OCI-LY3 (cell line): ENCODE measurements around the gene PTN.

Experiments used
- H2AFZ ChIP-seq: fragments of 200-600, 300-600 bp; shearing (Covaris generic); 2 replicates; pipeline ENCODE4 v1.6.0; 2014; ENCODE audit warnings: antibody characterized with exemption, low read depth, low read length
- H3K27ac ChIP-seq: fragments of 200-600, 300-600 bp; sonication (generic); 2 replicates; pipeline ENCODE4 v1.5.1; 2014; ENCODE audit warnings: mild to moderate bottlenecking, low read length, moderate library complexity, mixed read lengths
- H3K27me3 ChIP-seq: fragments of 200-600, 300-600 bp; sonication (generic); 2 replicates; pipeline ENCODE4 v1.6.1; 2014; ENCODE audit warnings: low read depth, low read length, mixed read lengths
- H3K36me3 ChIP-seq: fragments of 200-600, 300-600 bp; sonication (generic); replicated peaks from 2 replicates; pipeline ENCODE3; 2014; ENCODE audit warnings: low read depth, low read length, mixed read lengths
- H3K4me1 ChIP-seq: fragments of 300-600, 200-600 bp; sonication (generic); 2 replicates; pipeline ENCODE4 v1.6.1; 2014; ENCODE audit warnings: low read length, mixed read lengths
- H3K4me2 ChIP-seq: fragments of 200-600, 300-600 bp; sonication (generic); 2 replicates; pipeline ENCODE4 v1.6.1; 2014; ENCODE audit warnings: low read length, mixed read lengths
- H3K4me3 ChIP-seq: fragments of 300-600, 200-600 bp; sonication (generic); 2 replicates; pipeline ENCODE4 v1.5.1; 2014; ENCODE audit warnings: antibody characterized with exemption, mild to moderate bottlenecking, low read length, moderate library complexity
- H3K79me2 ChIP-seq: fragments of 300-600, 200-600 bp; shearing (Covaris generic); 2 replicates; pipeline ENCODE4 v1.6.1; 2014; ENCODE audit warnings: mild to moderate bottlenecking, low read length, mixed read lengths
- H3K9ac ChIP-seq: fragments of 300-600, 200-600 bp; shearing (Covaris generic); 2 replicates; pipeline ENCODE4 v1.6.0; 2014; ENCODE audit warnings: mild to moderate bottlenecking, low read length, moderate library complexity
- H3K9me3 ChIP-seq: fragments of 200-600, 300-600 bp; shearing (Covaris generic); 2 replicates; pipeline ENCODE4 v1.6.1; 2014; ENCODE audit warnings: low read length, mixed read lengths; ENCODE audit not compliant: insufficient read depth
- H4K20me1 ChIP-seq: fragments of 200-600, 300-600 bp; sonication (generic); 2 replicates; pipeline ENCODE4 v1.6.1; 2016; ENCODE audit warnings: low read length, mixed read lengths; ENCODE audit not compliant: insufficient read depth
- CTCF ChIP-seq: fragments of 200-600, 300-600 bp; sonication (generic); IDR thresholded peaks from 2 replicates; pipeline ENCODE4 v1.5.1; 2014; ENCODE audit warnings: antibody characterized with exemption, low read length, low read depth
- EZH2phosphoT487 ChIP-seq: fragments of 200-600 bp; shearing (Covaris generic); IDR thresholded peaks from 2 replicates; pipeline ENCODE4 v1.6.1; 2018; ENCODE audit warnings: antibody characterized with exemption, mixed run types, low read depth

The PTN gene, protein sequence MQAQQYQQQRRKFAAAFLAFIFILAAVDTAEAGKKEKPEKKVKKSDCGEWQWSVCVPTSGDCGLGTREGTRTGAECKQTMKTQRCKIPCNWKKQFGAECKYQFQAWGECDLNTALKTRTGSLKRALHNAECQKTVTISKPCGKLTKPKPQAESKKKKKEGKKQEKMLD

GRCh38 chr7:137343281-137343841, at the start of gene PTN:
Gene PTN (minus strand): TSS chr7:137343733. CDS start chr7:137254973, 88,760 bp downstream.
- Histone ChIP-seq H3K9me3 (no peaks in the 10 kb centered on the region), H3K4me3 (no peak within 1 kb of the TSS), H3K27me3 (no peaks in the 10 kb centered on the region), H3K4me2 (no peak within 1 kb of the TSS), H3K27ac (no peak within 1 kb of the TSS), H4K20me1 (no peaks in the 10 kb centered on the region), H3K4me1 (no peaks in the 10 kb centered on the region), H3K9ac (no peak within 1 kb of the TSS), H2AFZ (no peak within 1 kb of the TSS), H3K79me2 (no peaks in the 10 kb centered on the region), H3K36me3 (no peaks in the 10 kb centered on the region)
- TF ChIP-seq CTCF (no peak), EZH2phosphoT487 (no peak)

GRCh38 chr7:137390076-137390475, 46.5 kb upstream of the PTN start:
- H3K9ac ChIP-seq: no peak overlapping the region
- no peaks in the 10 kb centered on the region for H3K36me3 ChIP-seq
- no peaks in the 10 kb centered on the region for H3K4me1 ChIP-seq
- H3K79me2 ChIP-seq: no peaks in the 10 kb centered on the region
- no peak overlapping the region for H3K4me2 ChIP-seq
- H3K27me3 ChIP-seq: no peaks in the 10 kb centered on the region
- TF ChIP-seq EZH2phosphoT487 (no peak), CTCF (no peak)
- no peaks in the 10 kb centered on the region for H4K20me1 ChIP-seq
- H3K4me3 ChIP-seq: no peak overlapping the region
- no peak overlapping the region for H2AFZ ChIP-seq
- H3K9me3 ChIP-seq: no peaks in the 10 kb centered on the region
- no peak overlapping the region for H3K27ac ChIP-seq

DNA sequence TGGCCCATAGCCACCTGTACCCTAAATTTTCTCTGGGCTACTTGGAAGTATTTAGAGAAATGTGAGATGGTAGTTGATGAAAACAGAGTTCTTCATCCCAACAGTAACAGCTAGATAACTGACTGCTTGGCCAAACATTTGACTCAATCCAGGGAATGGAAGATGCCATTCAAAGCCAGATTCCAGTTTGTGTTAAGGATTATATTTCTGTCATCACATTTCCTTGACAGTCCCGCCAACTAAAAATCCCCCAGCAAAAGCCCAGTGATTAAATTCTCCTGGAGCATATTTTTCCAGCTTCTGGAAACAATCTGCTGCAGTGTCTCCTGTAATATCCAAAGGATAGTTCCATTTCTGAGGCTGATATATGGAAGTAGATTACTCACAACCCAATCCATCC, 45.4 kb upstream of the PTN start:
- Histone ChIP-seq H3K4me2 (no peak overlapping the region), H3K4me1 (no peaks in the 10 kb centered on the region), H3K27me3 (no peaks in the 10 kb centered on the region), H2AFZ (no peak overlapping the region), H3K27ac (no peak overlapping the region), H3K79me2 (no peaks in the 10 kb centered on the region), H3K4me3 (no peak overlapping the region), H3K36me3 (no peaks in the 10 kb centered on the region), H3K9me3 (no peaks in the 10 kb centered on the region), H3K9ac (no peak overlapping the region), H4K20me1 (no peaks in the 10 kb centered on the region)
- TF ChIP-seq EZH2phosphoT487 (no peak), CTCF (no peak)

DNA sequence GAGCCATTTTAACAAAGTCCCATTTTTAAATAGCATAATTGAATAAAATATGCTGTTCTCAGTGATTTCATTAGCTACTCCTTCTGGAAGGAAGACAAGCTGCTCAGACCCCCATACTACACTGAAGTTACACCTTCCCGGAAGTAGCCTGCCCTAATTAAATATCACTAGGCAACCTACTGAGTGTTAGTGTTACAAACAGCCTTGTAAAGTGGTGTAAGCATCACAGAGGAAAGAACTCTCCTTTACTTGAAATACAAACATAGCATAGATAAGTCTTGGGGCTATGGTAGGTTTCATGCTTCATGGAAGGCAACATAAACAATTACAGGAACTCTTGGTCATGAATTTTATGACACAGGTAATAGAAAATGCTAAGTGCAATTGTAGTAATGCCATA, 43.4 kb upstream of the PTN start:
- Histone ChIP-seq H3K27me3 (no peaks in the 10 kb centered on the region), H3K9me3 (no peaks in the 10 kb centered on the region), H3K4me1 (no peaks in the 10 kb centered on the region), H3K4me2 (no peak overlapping the region), H3K4me3 (no peak overlapping the region), H3K36me3 (no peaks in the 10 kb centered on the region), H4K20me1 (no peaks in the 10 kb centered on the region), H3K9ac (no peak overlapping the region), H3K27ac (no peak overlapping the region), H2AFZ (no peak overlapping the region), H3K79me2 (no peaks in the 10 kb centered on the region)
- TF ChIP-seq EZH2phosphoT487 (no peak), CTCF (no peak)
